ENCODE measurements around the gene PPFIA2. TPM values are rescaled to one million over a fixed set of nuclear protein-coding genes. Genes with fewer than 3 reads are reported as not detected.

Gene PPFIA2
- total RNA-seq, 1 donor from 2014 or later = 1.1 TPM

GRCh38 chr12:81297601-81298000 lies 461.5 kb downstream of the PPFIA2 start:
- Mint-ChIP-seq H3K4me1 (peaks cover 1% of the 10 kb centered on the region), H3K27ac (no peak overlapping the region), H3K36me3 (no peaks in the 10 kb centered on the region), H3K9me3 (no peaks in the 10 kb centered on the region), H3K4me3 (no peak overlapping the region), H3K27me3 (ENCODE audit: low read depth) (peaks cover 8% of the 10 kb centered on the region)
- TF ChIP-seq, protein P1, sequence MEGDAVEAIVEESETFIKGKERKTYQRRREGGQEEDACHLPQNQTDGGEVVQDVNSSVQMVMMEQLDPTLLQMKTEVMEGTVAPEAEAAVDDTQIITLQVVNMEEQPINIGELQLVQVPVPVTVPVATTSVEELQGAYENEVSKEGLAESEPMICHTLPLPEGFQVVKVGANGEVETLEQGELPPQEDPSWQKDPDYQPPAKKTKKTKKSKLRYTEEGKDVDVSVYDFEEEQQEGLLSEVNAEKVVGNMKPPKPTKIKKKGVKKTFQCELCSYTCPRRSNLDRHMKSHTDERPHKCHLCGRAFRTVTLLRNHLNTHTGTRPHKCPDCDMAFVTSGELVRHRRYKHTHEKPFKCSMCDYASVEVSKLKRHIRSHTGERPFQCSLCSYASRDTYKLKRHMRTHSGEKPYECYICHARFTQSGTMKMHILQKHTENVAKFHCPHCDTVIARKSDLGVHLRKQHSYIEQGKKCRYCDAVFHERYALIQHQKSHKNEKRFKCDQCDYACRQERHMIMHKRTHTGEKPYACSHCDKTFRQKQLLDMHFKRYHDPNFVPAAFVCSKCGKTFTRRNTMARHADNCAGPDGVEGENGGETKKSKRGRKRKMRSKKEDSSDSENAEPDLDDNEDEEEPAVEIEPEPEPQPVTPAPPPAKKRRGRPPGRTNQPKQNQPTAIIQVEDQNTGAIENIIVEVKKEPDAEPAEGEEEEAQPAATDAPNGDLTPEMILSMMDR (IDR thresholded peaks at IDR 0.05; ENCODE audit: unreplicated experiment) = no peak
- DNase-seq (ENCODE audit: low spot score in 2 of 2, unreplicated experiment in 2 of 2) = no peak

GRCh38 chr12:81296556-81297305 lies 462.4 kb downstream of the PPFIA2 start:
- peaks cover 1% of the 10 kb centered on the region for H3K4me1 Mint-ChIP-seq
- H3K4me3 Mint-ChIP-seq = no peak overlapping the region
- TF ChIP-seq, protein P1 (IDR thresholded peaks at IDR 0.05; ENCODE audit: unreplicated experiment) = no peak
- no peaks in the 10 kb centered on the region for H3K36me3 Mint-ChIP-seq
- DNase-seq (ENCODE audit: low spot score in 2 of 2, unreplicated experiment in 2 of 2) = no peak
- H3K9me3 Mint-ChIP-seq = no peaks in the 10 kb centered on the region
- peaks cover 8% of the 10 kb centered on the region for H3K27me3 Mint-ChIP-seq (ENCODE audit: low read depth)
- no peak overlapping the region for H3K27ac Mint-ChIP-seq

DNA sequence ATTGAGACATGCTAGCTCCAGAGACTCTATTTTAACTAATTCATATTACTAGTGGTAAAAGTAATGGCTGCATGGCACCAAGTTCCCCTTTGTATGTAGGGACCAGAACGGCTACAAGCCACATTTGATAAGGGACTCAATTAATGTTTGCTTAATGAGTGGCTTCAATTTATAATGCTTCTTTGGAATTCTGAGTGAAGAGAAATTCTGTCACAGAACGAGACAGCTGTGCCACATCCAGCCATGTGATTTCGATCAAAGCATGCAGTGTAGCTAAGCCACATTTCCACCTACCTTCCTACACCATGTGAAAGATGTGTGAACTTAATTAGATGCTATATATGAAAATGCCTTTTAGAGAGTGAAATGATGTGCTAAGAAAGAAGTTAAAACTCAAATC lies 463.9 kb downstream of the PPFIA2 start:
- H3K9me3 Mint-ChIP-seq = no peaks in the 10 kb centered on the region
- no peak overlapping the region for H3K4me3 Mint-ChIP-seq
- H3K4me1 Mint-ChIP-seq = peaks cover 1% of the 10 kb centered on the region
- no peak overlapping the region for H3K27ac Mint-ChIP-seq
- peaks cover 14% of the 10 kb centered on the region for H3K27me3 Mint-ChIP-seq (ENCODE audit: low read depth)
- no peaks in the 10 kb centered on the region for H3K36me3 Mint-ChIP-seq
- DNase-seq (ENCODE audit: low spot score in 2 of 2, unreplicated experiment in 2 of 2) = no peak
- TF ChIP-seq, protein P1 (IDR thresholded peaks at IDR 0.05; ENCODE audit: unreplicated experiment) = no peak

- no peak overlapping the region for H3K4me3 Mint-ChIP-seq
- H3K9me3 Mint-ChIP-seq = no peaks in the 10 kb centered on the region
- H3K27ac Mint-ChIP-seq = no peak overlapping the region
- H3K27me3 Mint-ChIP-seq (ENCODE audit: low read depth) = peaks cover 14% of the 10 kb centered on the region
- H3K36me3 Mint-ChIP-seq = no peaks in the 10 kb centered on the region
- no peak for DNase-seq (ENCODE audit: low spot score in 2 of 2, unreplicated experiment in 2 of 2)
- H3K4me1 Mint-ChIP-seq = peaks cover 1% of the 10 kb centered on the region
- TF ChIP-seq, protein P1 (IDR thresholded peaks at IDR 0.05; ENCODE audit: unreplicated experiment) = no peak
Observed at GRCh38 chr12:81294325-81295190, 464.6 kb downstream of the PPFIA2 start.

DNA sequence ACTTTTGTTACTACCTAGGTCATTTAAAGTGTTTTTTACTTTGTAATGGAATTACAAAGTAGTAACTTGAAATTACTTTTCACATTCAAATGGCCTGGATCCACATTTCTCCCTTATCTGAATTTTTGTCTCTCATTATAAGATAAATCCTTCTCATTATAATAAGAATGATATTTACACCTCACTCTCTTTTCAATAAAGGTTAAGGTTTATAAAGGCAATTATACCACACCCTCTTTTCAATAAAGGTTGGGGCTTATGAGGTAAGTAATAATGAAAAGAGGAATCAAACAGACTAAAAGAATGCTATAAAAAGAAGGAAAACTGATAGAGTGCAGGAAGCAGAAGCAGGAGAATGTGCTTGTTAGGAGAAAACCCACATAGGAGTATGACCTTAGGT lies 470.5 kb downstream of the PPFIA2 start:
- Mint-ChIP-seq H3K27ac (no peak overlapping the region), H3K9me3 (no peaks in the 10 kb centered on the region), H3K4me1 (no peaks in the 10 kb centered on the region), H3K27me3 (ENCODE audit: low read depth) (peaks cover 27% of the 10 kb centered on the region), H3K4me3 (no peak overlapping the region), H3K36me3 (no peaks in the 10 kb centered on the region)
- TF ChIP-seq, protein P1 (IDR thresholded peaks at IDR 0.05; ENCODE audit: unreplicated experiment) = no peak
- no peak for DNase-seq (ENCODE audit: low spot score in 2 of 2, unreplicated experiment in 2 of 2)

Measured in mesothelial cell of epicardium (in vitro differentiated cells).